HG02678 (cell line): ENCODE data around the gene PACS2.

Source experiments
- ATAC-seq: cut with Tn5 transposase; IDR thresholded peaks from one replicate; pipeline ENCODE4 v1.9.1; 2021; ENCODE audit warnings: mild to moderate bottlenecking, moderate library complexity; ENCODE audit not compliant: unreplicated experiment

PACS2 gene

GRCh38 chr14:105436891-105437722, 122.6 kb downstream of the PACS2 start:
- ATAC-seq: no peak

- ATAC-seq: no peak
Measured at GRCh38 chr14:105437723-105438500, 123.4 kb downstream of the PACS2 start.

DNA sequence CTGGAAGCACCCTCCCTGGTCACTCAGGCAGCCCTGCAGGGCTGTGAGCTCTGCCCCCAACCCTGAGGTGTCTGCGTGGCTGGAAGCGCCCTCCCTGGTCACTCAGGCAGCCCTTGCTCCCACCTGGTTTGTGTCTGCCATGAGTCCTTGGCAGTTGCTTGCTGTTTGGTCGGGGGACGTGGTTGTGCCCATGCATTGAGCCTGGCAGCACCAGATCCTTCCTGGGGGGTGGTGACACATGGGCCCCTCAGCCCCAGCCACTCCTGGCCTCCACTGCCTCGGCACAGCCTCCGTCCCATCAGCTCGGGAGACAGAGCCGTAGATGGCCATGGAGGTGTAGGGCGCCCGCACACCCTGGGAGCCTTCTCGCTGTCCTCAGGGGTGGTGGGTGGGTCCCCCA, 124.6 kb downstream of the PACS2 start:
- no peak for ATAC-seq

DNA sequence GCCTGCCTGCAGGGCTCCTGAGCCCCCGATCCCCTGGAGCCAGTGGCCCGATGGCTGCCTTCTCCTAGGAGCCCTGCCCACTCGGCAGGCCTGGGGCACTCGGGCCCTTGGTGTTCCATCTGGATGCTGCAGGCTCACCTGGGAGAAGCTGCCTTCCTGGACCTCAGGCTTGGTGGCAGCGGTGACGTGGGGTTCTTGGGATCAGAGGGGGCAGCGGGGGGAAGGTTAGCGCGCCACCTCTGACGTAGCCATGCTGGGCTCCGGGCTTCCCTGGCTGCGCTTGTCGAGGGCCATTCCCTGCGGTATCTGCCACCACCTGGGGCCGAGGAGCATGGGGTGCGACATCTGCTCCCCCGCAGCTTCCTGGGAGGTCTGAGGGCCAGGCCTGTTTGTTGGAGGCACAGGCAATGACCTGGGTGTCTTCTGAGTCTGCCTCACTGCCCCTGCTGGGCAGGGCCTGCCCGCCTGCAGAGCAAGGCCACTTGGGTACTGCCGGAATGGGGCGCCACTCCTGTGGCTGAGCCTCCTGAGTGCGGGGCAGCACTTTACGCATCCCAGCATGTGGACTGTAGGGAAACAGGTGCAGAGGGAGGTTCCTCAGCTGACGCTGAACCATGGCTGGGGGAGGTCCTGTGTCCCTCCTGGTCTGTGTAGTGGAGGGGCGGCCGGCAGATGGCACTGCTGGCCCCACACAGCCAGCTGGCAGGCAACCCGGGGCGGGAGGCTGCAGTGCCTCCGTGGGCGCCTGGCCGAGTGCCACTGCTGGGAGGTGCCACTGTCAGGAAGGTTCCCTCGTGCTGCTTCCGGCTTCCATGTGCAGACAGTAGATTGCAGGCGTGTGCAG, 125.4 kb downstream of the PACS2 start:
- no peak for ATAC-seq

GRCh38 chr14:105440554-105440900, 126.0 kb downstream of the PACS2 start:
- ATAC-seq: no peak

DNA sequence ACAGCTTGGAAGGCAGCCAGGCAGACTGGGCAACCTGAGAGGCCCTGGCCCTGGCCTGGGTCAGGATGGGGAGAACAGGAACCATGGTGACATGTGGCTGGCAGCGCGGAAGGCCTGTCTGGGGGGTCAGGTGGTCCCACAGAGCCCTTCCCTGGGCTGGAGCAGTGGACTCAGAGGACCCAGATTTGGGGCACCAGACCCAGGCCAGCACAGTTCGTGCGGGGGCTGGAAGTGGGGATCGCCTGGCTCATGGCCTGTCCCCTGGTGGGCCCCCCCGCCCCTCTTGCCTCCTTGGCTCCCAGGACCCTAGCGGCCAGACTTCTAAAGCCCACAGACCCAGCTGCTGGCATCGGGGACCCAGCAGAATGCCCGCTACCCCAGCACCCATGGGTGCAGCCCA, 126.4 kb downstream of the PACS2 start:
- ATAC-seq: no peak

- ATAC-seq: no peak
Measured at GRCh38 chr14:105442125-105442524, 127.6 kb downstream of the PACS2 start.

DNA sequence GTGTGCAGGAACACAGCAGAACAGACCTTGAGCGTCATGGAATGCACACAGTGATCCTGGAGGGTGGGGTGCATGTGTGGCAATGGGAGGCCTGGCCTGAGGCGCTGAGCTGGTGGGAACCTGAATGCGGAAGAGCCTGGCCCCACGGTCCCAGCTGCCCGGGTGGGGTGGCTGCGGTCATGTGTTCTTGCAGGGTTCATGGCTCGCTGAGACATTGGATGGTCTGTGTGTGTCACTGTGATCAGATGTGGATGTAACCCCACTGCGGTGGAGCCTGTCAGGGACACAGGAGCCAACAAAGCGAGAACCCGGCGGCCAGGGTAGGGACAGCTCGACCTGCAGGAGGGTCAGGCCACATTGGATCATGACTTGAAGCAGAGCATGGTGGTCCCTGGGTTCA, 128.3 kb downstream of the PACS2 start:
- no peak for ATAC-seq

DNA sequence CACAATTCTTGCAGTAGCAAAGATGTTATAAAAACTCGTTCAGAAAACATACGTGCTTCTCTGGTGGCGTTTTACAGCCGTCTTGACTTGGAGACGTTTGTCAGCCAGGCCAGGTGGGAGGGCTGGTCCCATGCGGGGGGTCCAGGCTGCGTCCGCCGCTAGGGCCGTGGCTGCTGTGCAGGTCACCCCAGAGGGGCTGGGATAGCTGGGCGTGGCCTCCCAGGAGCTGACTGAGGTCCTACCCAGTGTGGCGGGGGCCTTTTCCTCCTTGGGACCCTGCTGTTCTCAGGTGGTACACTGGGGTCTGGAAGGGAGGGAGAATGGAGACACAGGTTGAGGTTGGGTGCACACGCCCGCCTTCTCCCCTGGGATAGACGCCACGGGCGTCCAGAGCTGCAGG, 130.3 kb downstream of the PACS2 start:
- no peak for ATAC-seq

DNA sequence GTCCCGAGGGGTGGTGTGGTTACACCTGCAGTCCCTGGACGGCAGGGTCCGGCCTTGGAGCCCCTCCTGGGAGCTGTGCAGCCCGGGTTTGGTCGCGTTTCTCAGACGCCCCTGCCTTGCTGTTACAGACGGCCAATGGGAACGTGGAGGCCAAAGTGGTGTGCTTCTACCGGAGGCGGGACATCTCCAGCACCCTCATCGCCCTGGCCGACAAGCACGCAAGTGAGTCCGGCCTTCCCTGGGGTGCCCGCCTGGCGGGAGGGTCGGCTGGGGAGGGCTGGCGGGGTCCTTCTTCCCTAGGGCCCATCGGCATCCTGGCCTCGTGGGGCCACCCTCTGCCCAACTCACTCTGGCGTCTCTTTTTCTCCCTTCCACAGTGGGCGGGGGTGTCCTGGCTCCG, 130.7 kb downstream of the PACS2 start:
- ATAC-seq: no peak

GRCh38 chr14:105445901-105446845, 131.6 kb downstream of the PACS2 start:
- no peak for ATAC-seq

- ATAC-seq: no peak
Measured at GRCh38 chr14:105446971-105447370, 132.4 kb downstream of the PACS2 start.
